Measurements from ENCODE around the gene GPR68.
A peak's percentile ranks its signal among the peaks of the same experiment; 100 is the strongest.
"Not testable (repeated sequence)": the region's sequence is repeated elsewhere in the genome, so short reads cannot be mapped to it uniquely, and the experiment has no call there.

Gene GPR68

GRCh38 chr14:91252871-91253794, 8.6 kb upstream of the GPR68 start:
- DNase-seq (ENCODE audit: low spot score) = peak; percentile 72

GRCh38 chr14:91250912-91251311, 6.4 kb upstream of the GPR68 start:
- no peak for DNase-seq (ENCODE audit: low spot score)

GRCh38 chr14:91249841-91250616, 5.5 kb upstream of the GPR68 start:
- DNase-seq (ENCODE audit: low spot score) = peak; percentile 67

GRCh38 chr14:91246051-91246852, 1.7 kb upstream of the GPR68 start:
- DNase-seq (ENCODE audit: low spot score) = no peak

- DNase-seq (ENCODE audit: low spot score) = not testable (repeated sequence)
These were observed 1.1 kb upstream of the GPR68 start for GRCh38 chr14:91245616-91246015.

- DNase-seq (ENCODE audit: low spot score) = no peak
These were observed 525 bp upstream of the GPR68 start for GRCh38 chr14:91245029-91245428.

GRCh38 chr14:91243074-91243471, 1.4 kb downstream of the GPR68 start:
- DNase-seq (ENCODE audit: low spot score) = no peak

- DNase-seq (ENCODE audit: low spot score) = no peak
These were observed 1.9 kb downstream of the GPR68 start for GRCh38 chr14:91242635-91243034.

- DNase-seq (ENCODE audit: low spot score) = no peak
These were observed 2.6 kb downstream of the GPR68 start for GRCh38 chr14:91241863-91242262.

GRCh38 chr14:91238661-91239060, 5.8 kb downstream of the GPR68 start:
- DNase-seq (ENCODE audit: low spot score) = no peak

- no peak for DNase-seq (ENCODE audit: low spot score)
These were observed 6.4 kb downstream of the GPR68 start for GRCh38 chr14:91238085-91238484.

GRCh38 chr14:91237219-91237618, 7.3 kb downstream of the GPR68 start:
- no peak for DNase-seq (ENCODE audit: low spot score)

- no peak for DNase-seq (ENCODE audit: low spot score)
These were observed 8.7 kb downstream of the GPR68 start for GRCh38 chr14:91235841-91236240.

GRCh38 chr14:91234791-91235114, 9.8 kb downstream of the GPR68 start:
- DNase-seq (ENCODE audit: low spot score) = no peak

GRCh38 chr14:91233936-91234790, 10.3 kb downstream of the GPR68 start:
- no peak for DNase-seq (ENCODE audit: low spot score)

GRCh38 chr14:91232603-91233002, 11.9 kb downstream of the GPR68 start:
- no peak for DNase-seq (ENCODE audit: low spot score)

GRCh38 chr14:91232052-91232451, 12.5 kb downstream of the GPR68 start:
- no peak for DNase-seq (ENCODE audit: low spot score)

GRCh38 chr14:91231446-91231845, 13.1 kb downstream of the GPR68 start:
- no peak for DNase-seq (ENCODE audit: low spot score)

- DNase-seq (ENCODE audit: low spot score) = no peak
These were observed 14.0 kb downstream of the GPR68 start for GRCh38 chr14:91230397-91231035.

- DNase-seq (ENCODE audit: low spot score) = no peak
These were observed 14.7 kb downstream of the GPR68 start for GRCh38 chr14:91229743-91230200.

- DNase-seq (ENCODE audit: low spot score) = no peak
These were observed 15.5 kb downstream of the GPR68 start for GRCh38 chr14:91229005-91229382.

Data from ecto neural progenitor cell (in vitro differentiated cells).